ENCODE data around the gene HAPSTR1. TPM values are rescaled to one million over a fixed set of nuclear protein-coding genes. Genes with fewer than 3 reads are reported as not detected.
A peak's percentile ranks its signal among the peaks of the same experiment; 100 is the strongest.

HAPSTR1 gene, protein sequence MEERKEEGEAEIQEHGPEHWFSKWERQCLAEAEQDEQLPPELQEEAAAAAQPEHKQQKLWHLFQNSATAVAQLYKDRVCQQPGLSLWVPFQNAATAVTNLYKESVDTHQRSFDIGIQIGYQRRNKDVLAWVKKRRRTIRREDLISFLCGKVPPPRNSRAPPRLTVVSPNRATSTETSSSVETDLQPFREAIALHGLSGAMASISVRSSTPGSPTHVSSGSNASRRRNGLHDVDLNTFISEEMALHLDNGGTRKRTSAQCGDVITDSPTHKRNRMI
- total RNA-seq (2021) (61.1 and 82.8 TPM in 2 replicates), Bru-seq, nascent RNA (percentile 99 among the genes with signal in this experiment), BruChase-seq, experiment 1, labeled RNA remaining after a 2-hour chase (percentile 99 among the genes with signal in this experiment), BruChase-seq, experiment 2, labeled RNA remaining after a 6-hour chase (percentile 96 among the genes with signal in this experiment)
- long read RNA-seq, full-length matches to known transcripts: 33 of 39 reads
- long read RNA-seq, partial matches to known transcripts: 1 of 39 reads
- long read RNA-seq, other reads (novel, unspliced or antisense): 5 of 39 reads

GRCh38 chr16:9090960-9091866 is at the start of gene HAPSTR1:
Gene HAPSTR1, plus strand, starts transcription at chr16:9091644. Its CDS starts 401 bp downstream, at chr16:9092045.
- H3K4me3 ChIP-seq: peak within 1 kb of the TSS; percentile 96
- H3K27me3 ChIP-seq (ENCODE audit: insufficient read depth, low read depth): no peaks in the 10 kb centered on the region
- TF ChIP-seq EZH2 (IDR thresholded peaks at IDR 0.05; ENCODE audit: low read depth): no peak
- TF ChIP-seq, protein P1, sequence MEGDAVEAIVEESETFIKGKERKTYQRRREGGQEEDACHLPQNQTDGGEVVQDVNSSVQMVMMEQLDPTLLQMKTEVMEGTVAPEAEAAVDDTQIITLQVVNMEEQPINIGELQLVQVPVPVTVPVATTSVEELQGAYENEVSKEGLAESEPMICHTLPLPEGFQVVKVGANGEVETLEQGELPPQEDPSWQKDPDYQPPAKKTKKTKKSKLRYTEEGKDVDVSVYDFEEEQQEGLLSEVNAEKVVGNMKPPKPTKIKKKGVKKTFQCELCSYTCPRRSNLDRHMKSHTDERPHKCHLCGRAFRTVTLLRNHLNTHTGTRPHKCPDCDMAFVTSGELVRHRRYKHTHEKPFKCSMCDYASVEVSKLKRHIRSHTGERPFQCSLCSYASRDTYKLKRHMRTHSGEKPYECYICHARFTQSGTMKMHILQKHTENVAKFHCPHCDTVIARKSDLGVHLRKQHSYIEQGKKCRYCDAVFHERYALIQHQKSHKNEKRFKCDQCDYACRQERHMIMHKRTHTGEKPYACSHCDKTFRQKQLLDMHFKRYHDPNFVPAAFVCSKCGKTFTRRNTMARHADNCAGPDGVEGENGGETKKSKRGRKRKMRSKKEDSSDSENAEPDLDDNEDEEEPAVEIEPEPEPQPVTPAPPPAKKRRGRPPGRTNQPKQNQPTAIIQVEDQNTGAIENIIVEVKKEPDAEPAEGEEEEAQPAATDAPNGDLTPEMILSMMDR (conservative IDR thresholded peaks at IDR 0.05): no peak
- no peaks in the 10 kb centered on the region for H3K9me3 ChIP-seq (ENCODE audit: insufficient read depth, low read depth)
- peaks cover 45% of the 10 kb centered on the region for H3K79me2 ChIP-seq (ENCODE audit: low read depth)
- H2AFZ ChIP-seq: peak within 1 kb of the TSS; percentile 93
- peaks cover 24% of the 10 kb centered on the region for H3K4me1 ChIP-seq (replicated peaks; ENCODE audit: insufficient read depth)
- peak within 1 kb of the TSS; percentile 99 for H3K4me2 ChIP-seq
- peak; percentile 98 to 99 for DNase-seq
- peaks cover 36% of the 10 kb centered on the region for H4K20me1 ChIP-seq (ENCODE audit: insufficient read depth)
- ChIA-PET CTCF (interaction anchor here (0.5 to 1.2 kb wide), 11 partner anchors 13 to 564 kb away, joined by 3 to 9 read pairs (median 4); no protein-coding TSS in a partner anchor), POLR2A (ENCODE audit: unreplicated experiment) (interaction anchor here (0.5 to 1.3 kb wide), 18 partner anchors 10 to 1771 kb away, joined by 3 to 45 read pairs (median 7); partner anchors contain the start of gene CARHSP1)
- BruUV-seq (replicated peaks): no TSS peak
- H3K27ac ChIP-seq: peak within 1 kb of the TSS; percentile 66
- H3K9me2 ChIP-seq (ENCODE audit: insufficient read depth): no peaks in the 10 kb centered on the region
- peaks cover 24% of the 10 kb centered on the region for H3K36me3 ChIP-seq (ENCODE audit: low read depth)
- H3F3A ChIP-seq (ENCODE audit: insufficient read depth, low read depth): peaks cover 22% of the 10 kb centered on the region
- intact Hi-C loops (cut with micrococcal nuclease; ENCODE audit: unreplicated experiment): loop anchor here (1.0 to 10.0 kb wide), 5 partner anchors 15 to 216 kb away; no protein-coding TSS in a partner anchor

DNA sequence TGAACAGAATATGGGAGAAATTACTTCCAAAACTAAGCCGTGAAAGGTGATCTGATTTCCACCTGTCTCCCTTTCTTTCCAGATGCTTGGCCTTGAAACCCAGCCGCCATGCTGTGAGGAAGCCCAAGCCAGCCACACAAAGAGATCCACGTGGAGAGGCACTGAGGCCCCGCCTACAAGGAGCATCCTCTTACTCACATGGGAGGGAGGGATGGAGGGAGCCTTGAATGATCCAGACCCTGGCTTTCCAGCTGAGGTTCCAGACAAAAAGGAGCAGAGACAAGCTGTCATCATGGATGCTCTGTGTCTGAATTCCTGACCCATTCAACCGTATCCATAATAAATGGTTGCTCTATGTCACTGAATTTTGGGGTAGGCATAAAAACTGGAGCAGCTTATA is 48.9 kb upstream of the HAPSTR1 start:
- H4K20me1 ChIP-seq (ENCODE audit: insufficient read depth): no peaks in the 10 kb centered on the region
- DNase-seq: no peak
- no peak overlapping the region for H3K4me3 ChIP-seq
- H3K9me3 ChIP-seq (ENCODE audit: insufficient read depth, low read depth): no peaks in the 10 kb centered on the region
- no peak overlapping the region for H2AFZ ChIP-seq
- BruUV-seq (replicated peaks): no TSS peak
- no peak overlapping the region for H3K4me2 ChIP-seq
- H3K4me1 ChIP-seq (replicated peaks; ENCODE audit: insufficient read depth): peaks cover 8% of the 10 kb centered on the region
- no peaks in the 10 kb centered on the region for H3K9me2 ChIP-seq (ENCODE audit: insufficient read depth)
- TF ChIP-seq, protein P1 (conservative IDR thresholded peaks at IDR 0.05): no peak
- no peak for TF ChIP-seq EZH2 (IDR thresholded peaks at IDR 0.05; ENCODE audit: low read depth)
- no peaks in the 10 kb centered on the region for H3K36me3 ChIP-seq (ENCODE audit: low read depth)
- peaks cover 8% of the 10 kb centered on the region; the same call in 1 of the 2 replicates for H3F3A ChIP-seq (ENCODE audit: insufficient read depth, low read depth)
- no peaks in the 10 kb centered on the region for H3K79me2 ChIP-seq (ENCODE audit: low read depth)
- intact Hi-C loops (cut with micrococcal nuclease; ENCODE audit: unreplicated experiment): no loop called here
- no peak overlapping the region for H3K27ac ChIP-seq
- POLR2A ChIA-PET (ENCODE audit: unreplicated experiment): interaction anchor here (0.7 kb wide), 1 partner anchor 80 kb away, joined by 3 read pairs; no protein-coding TSS in a partner anchor
- CTCF ChIA-PET: no interaction called here
- no peaks in the 10 kb centered on the region for H3K27me3 ChIP-seq (ENCODE audit: insufficient read depth, low read depth)

Measured in PC-9 (cell line).